GM18870 (cell line): ENCODE data around the gene EPHA10.
A peak's percentile ranks its signal among the peaks of the same experiment; 100 is the strongest.

ENCODE experiments used
- ATAC-seq: cut with Tn5 transposase; IDR thresholded peaks from one replicate; pipeline ENCODE4 v1.9.1; 2021; ENCODE audit warnings: moderate library complexity; ENCODE audit not compliant: unreplicated experiment

EPHA10 gene

GRCh38 chr1:37764888-37765441, at the start of gene EPHA10:
Gene EPHA10, minus strand, starts transcription at chr1:37765120. Its CDS starts 54 bp downstream, at chr1:37765066.
- no peak for ATAC-seq

- no peak for ATAC-seq
These were observed 49.3 kb upstream of the EPHA10 start for GRCh38 chr1:37814252-37814651.

GRCh38 chr1:37813529-37814145, 48.7 kb upstream of the EPHA10 start:
- no peak for ATAC-seq

DNA sequence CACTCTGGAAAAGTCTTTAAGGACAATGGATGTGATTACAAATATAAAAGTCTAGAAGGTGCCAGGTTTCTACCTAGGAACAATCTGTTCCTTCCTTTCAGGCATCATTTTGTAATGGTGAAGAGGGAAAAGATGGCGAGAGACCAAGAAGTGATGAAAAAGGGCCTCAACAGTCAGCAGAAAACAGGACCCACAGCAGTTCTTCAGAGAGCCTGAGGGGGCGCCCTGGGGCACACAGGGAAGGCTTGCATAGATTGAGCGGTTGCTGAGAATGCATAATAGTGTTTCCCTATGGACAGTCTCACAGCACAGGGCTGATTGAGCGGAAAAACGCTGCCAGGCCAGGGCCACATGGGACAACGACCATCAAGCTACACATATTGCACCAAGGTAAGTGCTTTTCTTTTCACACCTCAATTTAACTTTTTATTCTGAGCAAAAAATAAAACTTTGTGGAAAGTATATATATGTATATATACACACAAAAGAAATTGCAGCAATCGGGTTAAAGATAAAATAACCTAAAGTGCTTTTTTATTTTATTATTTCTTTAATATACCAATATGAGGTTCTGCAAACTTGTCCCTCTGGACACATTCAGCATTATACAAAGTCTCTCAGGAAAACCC, 46.2 kb upstream of the EPHA10 start:
- no peak for ATAC-seq

DNA sequence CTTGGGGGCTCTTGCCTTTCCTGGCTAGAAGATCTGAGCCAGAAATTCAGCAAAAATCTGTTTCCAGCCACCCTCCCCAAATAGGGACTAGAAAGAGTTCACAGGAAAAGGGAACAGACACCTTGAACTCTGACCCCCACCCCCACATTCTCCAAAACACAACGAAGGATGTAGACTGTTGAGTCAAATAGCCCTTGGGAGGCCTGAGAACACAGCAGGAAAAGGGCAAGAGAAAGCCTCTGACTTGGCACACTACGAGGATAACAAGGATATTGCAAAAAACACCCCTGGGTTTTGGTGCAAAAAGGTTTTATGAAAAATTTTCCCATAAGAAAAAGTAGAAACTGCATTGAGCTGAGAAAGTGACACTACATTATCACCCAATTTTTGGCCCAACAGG, 45.0 kb upstream of the EPHA10 start:
- no peak for ATAC-seq

- ATAC-seq, result peak; percentile 15
These were observed 43.7 kb upstream of the EPHA10 start for GRCh38 chr1:37808369-37809319.

DNA sequence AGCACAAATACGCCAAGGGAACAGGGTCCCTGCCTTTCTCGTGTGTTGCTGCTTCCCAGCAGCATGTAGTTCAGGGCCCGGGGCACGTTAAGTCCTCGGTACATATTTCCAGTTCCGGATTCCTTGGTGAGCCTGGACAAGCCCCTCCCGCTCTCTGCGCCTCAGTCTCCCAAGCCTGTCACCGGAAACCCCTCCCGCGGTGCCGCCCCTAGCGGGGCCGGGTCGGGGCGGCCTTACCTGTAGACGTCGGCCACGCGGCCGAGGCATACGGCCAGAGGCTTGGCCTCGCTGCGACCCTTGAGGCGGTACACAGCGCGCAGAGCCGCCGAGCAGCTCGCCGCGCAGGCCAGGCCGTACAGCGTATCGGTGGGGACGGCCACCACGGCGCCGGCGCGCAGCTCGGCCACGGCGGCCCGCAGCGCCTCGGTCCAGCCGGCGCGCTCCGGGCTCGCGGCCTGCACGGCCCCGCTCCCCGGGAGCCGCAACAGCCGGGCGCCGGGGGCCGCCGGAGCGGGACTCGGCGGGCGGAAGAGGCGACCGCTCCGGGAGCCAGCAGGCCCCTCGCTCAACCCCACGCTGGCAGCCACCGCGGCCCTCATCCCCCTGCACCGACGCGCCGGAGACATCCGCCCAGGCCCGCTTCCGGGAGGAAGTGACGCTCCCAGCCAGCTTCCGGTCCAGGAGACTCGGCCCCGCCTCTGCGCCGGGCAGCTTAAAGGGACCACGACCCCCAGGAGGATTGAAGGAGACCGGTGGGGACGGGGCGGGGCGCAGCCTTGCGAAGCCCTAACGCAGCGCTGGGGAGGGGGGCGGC, 42.8 kb upstream of the EPHA10 start, which contains the start of the genes C1orf122 and YRDC:
Gene C1orf122, plus strand, starts transcription at position 236 of the 814 bp plus-strand sequence. CDS start 615 bp downstream, outside the sequence.
Gene YRDC, minus strand, starts transcription at position 654 of the 814 bp plus-strand sequence. Its CDS starts 28 bp downstream, at position 626.
- peak; percentile 51 for ATAC-seq

GRCh38 chr1:37807220-37807554, 42.3 kb upstream of the EPHA10 start:
- no peak for ATAC-seq

DNA sequence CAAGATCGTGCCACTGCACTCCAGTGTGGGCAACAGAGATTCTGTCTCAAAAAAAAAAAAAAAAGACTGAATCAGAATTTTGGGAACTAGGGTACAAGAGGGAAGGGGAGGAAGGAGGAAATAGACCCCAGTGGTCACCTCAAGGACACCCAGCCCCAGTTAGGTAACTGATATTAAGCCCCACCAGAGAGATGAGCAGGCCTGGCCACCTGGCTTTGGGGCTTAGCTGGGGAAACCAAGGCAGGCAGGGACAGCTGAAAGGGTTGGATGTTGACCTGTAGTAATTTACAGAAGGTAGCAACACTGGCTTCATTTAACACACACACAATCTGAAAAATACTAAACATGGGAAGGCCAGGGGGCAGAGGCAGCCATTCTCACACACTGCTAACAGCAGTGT, 37.5 kb upstream of the EPHA10 start:
- no peak for ATAC-seq

GRCh38 chr1:37797750-37798345, 32.9 kb upstream of the EPHA10 start:
- ATAC-seq, result no peak

GRCh38 chr1:37795340-37796125, 30.6 kb upstream of the EPHA10 start:
- ATAC-seq, result no peak

DNA sequence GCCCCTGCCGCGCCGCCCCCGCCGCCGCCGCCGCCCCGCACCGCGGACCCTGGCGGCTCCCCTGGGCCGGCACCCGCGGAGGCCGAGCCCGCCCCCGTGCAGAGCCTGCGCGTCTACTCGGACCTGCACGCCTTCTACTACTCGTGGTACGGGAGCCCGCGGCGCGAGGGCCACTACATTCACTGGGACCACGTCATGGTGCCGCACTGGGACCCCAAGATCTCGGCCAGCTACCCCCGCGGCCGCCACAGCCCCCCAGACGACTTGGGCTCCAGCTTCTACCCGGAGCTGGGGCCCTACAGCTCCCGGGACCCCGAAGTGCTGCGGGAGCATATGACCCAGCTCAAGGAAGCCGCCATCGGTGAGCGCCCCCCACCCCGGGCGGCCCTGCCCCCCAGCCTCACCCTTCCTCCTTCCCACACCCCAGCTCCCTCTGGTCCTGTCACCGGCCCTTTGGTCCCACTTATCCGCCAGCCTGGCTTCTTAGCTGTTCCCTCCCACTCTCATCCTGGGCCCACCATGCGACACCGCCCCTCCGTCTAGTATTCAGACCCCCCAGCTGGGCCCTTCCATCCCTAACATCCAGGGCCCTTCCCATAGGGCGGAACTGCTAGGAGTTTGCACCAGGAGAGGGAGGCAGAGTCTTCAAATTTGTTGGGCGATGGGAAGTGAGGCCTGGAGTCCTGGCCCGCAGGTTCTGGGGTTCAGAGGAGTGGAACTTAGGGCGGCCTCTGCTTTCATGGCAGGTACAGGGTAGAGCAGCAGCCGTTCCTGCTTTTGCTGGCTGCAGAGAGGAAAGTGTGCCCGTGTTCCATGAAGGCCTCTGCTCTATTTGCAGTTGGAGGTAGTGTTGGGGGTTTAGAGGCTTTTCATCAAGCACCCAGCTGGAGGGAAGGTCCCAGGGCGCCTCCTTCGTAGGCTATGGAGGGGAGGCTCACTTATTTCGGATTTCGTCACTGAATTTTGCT, 29.7 kb upstream of the EPHA10 start:
- ATAC-seq, result no peak

DNA sequence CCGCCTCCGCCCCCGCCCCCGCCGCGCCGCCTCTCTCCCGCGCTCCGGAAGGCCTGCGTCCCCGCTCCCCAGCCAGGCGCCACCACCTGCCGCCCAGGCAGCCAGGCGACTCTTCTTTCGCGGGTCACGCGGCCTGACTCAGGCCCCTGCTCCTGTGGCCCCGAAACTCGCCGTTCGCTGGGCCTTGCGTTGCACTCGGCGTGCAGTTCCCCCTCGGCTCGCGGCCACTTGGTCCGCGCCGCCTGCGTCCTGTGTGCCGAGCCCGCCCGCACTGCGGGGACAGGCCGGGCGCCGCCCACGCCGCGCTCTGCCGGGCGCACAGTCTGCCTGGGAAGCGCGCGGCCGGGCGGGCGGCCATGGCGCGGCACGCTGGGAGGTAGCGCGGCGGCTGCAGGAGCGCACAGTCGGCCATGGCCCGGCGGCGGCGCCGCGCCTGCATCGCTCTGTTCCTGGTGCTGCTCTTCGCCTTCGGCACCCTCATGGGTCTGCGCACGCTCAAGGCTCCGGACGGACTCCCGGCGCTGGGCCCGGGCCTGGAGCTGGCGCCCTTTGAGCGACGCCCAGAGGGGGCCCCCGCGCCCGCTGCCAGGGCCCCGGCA, 29.0 kb upstream of the EPHA10 start, which contains the start of gene MANEAL:
Gene MANEAL, plus strand, starts transcription at position 75 of the 599 bp plus-strand sequence. Its CDS starts 336 bp downstream, at position 411.
- ATAC-seq, result no peak

- ATAC-seq, result no peak
These were observed 28.2 kb upstream of the EPHA10 start for GRCh38 chr1:37792943-37793686.

GRCh38 chr1:37782491-37782890, 17.6 kb upstream of the EPHA10 start:
- ATAC-seq, result no peak

GRCh38 chr1:37778654-37779053, 13.7 kb upstream of the EPHA10 start:
- no peak for ATAC-seq
